GM12891 (cell line): ENCODE results near the gene HSD17B11.

Experiments used
- POLR2A ChIP-seq: IDR thresholded peaks from 2 replicates; pipeline ENCODE4 v1.6.1; 2011; ENCODE audit warnings: low read depth, low read length, control low read depth
- POLR2AphosphoS5 ChIP-seq: IDR thresholded peaks from 2 replicates; pipeline ENCODE4 v1.6.1; 2011; ENCODE audit warnings: low read depth, low read length, control low read depth
- POU2F2 ChIP-seq: IDR thresholded peaks from 2 replicates; pipeline ENCODE4 v1.6.1; 2011; ENCODE audit warnings: low read depth, mild to moderate bottlenecking, control low read depth, low read length, moderate library complexity
- TAF1 ChIP-seq: IDR thresholded peaks from 2 replicates; pipeline ENCODE4 v1.6.1; 2011; ENCODE audit warnings: low read depth, low read length, control low read depth

DNA sequence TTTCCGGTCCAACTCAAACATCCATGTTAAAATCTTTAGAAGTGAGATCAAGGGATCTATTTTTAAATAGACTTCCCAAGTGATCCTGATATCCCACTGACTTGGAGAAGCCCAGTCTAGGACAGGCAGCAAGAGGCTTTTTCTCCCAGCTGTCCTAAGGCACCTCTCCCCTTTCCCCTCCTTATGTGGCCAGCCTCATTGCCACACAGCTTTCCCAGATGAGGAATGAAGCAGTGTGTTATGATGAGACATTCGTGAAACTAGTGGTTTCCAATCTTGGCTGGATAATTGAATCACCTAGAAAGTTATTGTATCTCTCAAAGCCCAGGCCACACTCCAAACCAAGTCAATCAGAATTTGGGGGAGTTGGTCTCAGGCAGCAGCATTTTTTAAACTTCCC lies 51.5 kb downstream of the HSD17B11 start:
- no peak for TF ChIP-seq POLR2AphosphoS5
- TF ChIP-seq POLR2A, result no peak
- TF ChIP-seq TAF1, result no peak
- no peak for TF ChIP-seq POU2F2
